ENCODE measurements around the gene TTC39B.

GRCh38 chr9:15306757-15307522 lies at the start of gene TTC39B:
- TF ChIP-seq GATA3 (IDR thresholded peaks at IDR 0.05; ENCODE audit: low read depth, low read length) (no peak), GATA2 (IDR thresholded peaks at IDR 0.05; ENCODE audit: low read depth, low read length) (peak; percentile 14; the same call in 1 of the 2 replicates)

All from SH-SY5Y (cell line).